Medulla oblongata (tissue), 1 donor: ENCODE data around the gene GNAS-AS1.
"Not testable (repeated sequence)": the region's sequence is repeated elsewhere in the genome, so short reads cannot be mapped to it uniquely, and the experiment has no call there.

Experiments used
- DNase-seq: peaks from one replicate; pipeline ENCODE4 v3.0.0-alpha.2; 2015; ENCODE audit errors: extremely low spot score

GNAS-AS1 gene

DNA sequence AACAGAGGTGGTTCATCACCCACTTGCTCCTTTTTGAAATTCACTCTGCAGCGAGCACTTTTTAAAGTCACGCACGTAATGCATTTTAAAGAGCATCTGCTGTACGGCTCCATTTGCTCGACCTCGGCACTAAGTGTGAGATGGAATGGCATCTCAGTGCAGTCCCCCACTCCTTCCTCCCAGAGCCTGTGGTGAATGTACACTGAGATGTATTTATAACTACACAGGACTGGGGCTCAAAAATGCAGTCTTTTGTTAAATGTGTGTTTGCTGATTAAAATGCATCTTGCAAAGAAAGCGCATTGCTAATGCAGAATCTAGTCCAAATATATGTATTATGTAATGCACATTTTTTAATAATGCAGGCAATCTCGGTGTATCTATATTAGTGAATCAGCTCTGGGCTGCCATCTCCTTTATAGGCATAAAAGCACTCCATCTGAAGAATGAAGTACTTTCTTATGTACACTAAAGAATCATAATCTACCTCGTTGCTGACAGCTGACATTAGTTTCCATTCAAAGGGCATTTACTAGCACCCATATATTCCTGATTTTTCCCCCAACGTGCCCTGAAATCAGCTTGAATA is 14.0 kb downstream of the GNAS-AS1 start:
- no peak for DNase-seq

DNA sequence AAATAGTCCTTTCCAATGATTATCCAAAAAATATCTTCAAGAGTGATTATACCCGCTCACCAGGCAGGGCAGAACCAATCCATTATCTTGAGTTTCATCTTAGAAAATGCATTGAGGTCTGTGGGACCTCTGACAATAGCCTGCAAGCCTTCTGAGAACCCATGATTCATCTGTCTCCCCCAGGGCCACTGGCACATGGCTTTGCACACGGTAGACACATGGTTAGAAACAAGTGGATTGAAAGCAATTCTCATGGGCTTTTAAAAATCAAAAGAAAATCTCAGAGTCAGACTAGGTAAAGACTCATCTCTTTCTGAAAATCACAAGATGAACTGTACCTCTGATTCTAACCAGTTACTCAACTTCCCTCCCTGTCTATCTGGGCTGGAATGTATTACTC is 15.5 kb downstream of the GNAS-AS1 start:
- no peak for DNase-seq

DNA sequence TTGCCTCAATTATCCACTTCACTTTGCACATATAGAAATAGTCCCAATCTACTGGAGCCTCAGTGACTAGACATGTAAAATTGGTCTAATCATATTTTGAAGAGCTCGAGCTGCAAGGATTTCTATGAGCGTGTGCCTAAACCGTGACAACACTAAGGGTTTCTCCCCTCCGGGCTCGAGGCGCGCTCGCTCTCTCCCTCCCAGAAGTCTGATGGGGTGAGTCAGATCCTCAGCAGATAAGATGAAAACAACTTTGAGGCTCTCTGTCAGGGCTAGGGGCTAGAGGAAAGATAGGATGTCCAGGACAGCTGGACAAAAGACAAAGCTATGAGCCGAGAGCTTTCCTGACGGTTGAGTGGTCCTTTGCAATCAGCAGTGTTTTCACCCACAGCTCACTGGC is 16.8 kb downstream of the GNAS-AS1 start:
- no peak for DNase-seq

DNA sequence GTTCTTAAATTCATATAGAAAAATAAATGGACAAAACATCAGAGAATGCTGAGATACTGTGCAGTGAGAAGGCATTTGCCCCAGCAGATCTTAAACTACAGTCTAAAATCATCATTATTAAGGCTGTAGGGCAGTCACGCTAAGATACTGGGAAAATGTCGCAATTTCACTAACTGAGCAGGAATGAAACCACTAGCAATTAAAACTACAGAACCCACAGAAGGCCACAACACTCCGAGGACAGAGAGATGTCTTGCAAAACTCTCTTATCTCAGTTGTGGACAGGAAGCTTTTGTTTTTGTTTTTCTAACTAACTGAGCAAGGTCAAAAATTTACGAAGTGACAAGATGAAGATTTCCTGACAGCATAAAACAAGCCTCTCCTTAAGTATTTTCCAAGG is 18.2 kb downstream of the GNAS-AS1 start:
- DNase-seq, result no peak

DNA sequence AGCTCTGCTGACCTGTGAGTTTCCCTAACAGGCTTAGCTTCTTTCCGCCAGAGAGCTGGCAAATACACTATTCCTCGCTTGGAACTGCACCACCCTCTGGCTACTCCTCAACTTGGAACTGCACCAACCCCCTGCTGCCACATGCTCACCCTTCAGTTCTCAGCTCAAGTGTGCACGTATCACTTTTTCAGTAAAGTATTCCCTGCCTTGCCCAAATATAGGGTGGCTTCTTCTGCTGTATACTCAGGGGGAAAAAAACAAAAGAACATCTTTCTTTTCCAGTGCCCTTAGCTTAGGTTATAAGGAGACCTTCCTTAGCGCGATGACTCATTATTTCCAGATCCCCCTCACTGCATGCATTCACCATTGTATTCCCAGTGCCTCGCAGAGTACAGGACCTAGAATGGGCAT is 21.2 kb downstream of the GNAS-AS1 start:
- DNase-seq, result peak; percentile 50

DNA sequence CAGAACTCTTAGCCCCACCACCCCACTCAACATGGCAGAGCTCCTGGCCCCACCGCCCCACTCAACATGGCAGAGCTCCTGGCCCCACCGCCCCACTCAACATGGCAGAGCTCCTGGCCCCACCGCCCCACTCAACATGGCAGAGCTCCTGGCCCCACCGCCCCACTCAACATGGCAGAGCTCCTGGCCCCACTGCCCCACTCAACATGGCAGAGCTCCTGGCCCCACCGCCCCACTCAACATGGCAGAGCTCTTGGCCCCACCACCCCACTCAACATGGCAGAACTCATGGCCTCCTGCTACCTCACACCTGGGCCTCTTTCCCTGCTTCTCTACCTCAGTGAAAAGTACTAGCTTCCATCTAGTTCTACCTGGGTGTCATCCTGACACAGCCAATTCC is 21.9 kb downstream of the GNAS-AS1 start:
- not testable (repeated sequence) for DNase-seq

DNA sequence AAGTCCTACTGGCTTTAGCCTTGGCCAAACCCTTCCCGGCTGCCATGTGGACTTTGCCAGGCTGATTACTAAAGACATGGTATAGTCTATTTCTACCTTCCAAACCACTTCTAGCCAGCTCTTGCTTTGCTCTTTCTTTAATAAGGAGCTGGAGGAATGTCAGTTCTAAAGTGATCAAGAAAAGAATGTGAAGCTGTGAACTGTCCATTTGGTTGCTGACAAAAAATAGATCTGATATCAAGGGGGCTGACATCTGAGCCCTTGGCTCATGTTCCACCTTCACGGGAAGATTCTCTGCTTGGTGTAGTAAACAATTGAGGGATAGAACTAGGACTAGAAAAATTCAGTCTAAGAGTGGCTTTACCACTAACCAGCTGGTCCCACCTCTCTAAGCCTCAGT is 22.6 kb downstream of the GNAS-AS1 start:
- no peak for DNase-seq

DNA sequence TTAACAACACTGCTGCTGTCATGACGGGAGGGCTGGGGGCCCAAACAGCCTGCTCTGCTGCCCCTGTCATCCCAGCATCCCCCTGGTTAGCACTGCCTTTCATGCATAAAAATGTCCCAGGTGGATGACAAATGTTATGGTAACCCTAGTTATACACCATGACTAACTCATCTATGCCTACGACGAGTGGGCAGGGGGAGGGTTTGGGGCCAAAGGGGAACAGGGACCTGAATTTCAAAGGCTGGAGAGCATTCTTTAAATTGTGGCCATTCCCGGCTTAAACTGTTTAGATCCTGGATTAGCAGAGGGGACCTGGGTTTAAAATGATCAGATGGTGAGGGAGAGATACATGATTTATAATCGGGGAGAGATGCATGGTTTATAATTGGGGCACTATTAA is 24.4 kb downstream of the GNAS-AS1 start:
- DNase-seq, result no peak

DNA sequence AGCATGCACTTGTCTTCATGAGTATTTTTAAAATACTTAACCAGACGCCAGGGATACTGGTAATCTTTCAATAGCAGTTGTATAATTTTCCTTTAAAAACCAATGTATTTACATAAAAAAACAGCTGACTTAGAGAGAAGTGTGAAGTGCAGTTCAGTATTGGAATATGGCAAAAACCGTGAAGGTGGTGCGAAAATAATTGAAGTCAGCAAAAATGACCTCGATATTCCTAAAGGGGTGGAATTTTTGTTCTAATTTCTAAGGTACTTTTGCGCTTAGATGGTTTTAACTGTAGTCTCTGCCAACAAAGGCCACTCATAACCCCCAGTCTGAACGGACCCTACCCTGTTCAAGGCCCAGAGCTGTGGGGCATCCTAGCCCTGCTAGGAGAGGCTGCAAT is 25.3 kb downstream of the GNAS-AS1 start:
- DNase-seq, result no peak

DNA sequence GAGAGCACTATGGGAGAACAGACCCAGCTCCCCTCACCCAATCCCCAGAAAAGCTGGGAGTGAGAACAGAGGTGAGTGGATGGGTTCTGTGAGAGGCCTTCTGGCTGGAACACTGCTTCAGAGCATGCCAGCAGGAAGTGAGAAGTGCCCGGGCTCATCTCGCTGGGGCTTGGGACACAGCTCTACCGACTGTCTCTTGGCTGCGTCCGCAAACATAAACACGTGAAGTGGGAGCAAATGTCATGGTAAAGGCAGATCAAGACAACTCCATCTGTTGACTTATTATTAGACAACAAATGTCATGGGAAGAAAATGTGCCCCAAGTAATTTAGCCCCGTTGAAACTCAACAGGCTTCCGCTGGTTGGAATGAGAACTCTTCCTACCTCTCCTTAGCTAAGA is 25.9 kb downstream of the GNAS-AS1 start:
- peak; percentile 2 for DNase-seq

DNA sequence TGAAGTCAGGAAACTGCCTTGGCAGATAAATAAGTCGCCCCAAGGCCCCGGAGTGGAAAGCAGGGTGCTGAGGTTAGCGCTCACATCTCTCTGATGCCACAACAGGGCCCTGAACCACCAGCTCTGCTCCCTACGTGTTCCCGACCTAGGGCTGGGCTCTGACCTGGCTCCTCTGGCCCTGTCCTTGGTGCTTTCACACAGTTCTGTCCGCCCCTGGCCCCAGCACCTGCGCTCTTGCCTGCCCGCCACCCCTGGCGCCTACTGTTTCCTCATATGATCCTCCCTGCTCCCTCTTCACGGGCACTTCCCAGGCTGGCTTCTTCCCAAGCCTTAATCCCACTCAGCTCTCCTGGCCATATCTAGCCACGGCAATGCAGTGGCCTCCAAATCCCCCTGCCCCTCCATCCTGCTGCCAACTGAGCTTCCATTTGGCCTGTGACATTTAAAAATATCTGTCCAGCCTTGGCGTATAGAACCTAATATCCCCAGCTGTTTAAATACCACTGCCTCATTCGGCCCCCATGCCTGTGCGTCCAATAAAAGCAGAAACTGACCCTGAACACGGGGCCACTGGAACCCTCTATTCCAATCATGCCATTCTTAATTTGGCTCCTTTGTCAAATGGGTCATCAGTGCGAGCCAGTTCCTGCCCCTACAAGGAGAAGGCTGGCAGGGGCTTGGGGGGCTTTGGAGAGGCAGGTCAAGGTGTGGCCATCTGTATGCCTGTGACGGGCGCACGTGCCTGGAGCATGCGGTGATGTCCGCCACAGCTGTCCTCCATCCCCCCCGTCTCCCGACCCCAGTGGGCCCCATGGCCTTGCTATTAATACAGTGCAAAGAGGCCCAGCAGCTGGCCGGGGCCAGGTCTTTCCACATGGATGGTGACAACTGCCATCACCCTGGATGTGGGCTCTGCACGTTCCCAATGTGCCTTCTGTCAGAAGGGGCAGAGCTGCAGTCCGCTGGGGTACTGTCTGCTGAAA is 27.7 kb downstream of the GNAS-AS1 start:
- no peak for DNase-seq

DNA sequence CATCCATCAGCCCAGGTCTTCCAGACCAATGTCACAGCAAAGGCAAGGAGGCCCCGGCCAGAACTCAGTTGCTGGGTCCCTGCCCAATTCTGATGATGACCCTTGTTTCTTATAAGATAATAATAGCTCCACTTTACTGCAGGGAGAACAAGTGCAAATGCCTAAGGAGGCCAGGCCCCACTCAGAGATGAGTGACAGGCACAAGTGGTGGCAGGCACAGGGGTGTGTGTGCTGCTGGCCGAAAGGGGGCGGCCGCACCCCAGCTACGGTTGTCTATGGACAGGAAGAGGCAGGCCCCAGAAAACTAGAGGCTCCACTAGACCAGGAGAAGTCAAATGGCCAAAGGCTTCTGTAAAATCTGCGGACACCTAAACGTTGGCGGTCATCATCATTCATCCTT is 28.6 kb downstream of the GNAS-AS1 start:
- no peak for DNase-seq

DNA sequence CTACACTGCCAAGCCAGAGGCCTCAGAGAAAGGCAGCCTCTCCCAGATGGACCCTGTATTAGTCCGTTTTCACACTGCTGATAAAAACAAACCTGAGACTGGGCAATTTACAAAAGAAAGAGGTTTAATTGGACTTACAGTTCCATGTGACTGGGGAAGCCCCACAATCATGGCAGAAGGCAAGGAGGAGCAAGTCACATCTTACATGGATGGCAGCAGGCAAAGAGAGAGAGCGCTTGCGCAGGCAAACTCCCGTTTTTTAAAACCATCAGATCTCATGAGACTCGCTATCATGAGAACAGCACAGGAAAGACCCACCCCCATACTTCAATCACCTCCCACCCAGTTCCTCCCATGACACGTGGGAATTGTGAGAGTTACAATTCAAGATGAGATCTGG is 30.2 kb downstream of the GNAS-AS1 start:
- not testable (repeated sequence) for DNase-seq

DNA sequence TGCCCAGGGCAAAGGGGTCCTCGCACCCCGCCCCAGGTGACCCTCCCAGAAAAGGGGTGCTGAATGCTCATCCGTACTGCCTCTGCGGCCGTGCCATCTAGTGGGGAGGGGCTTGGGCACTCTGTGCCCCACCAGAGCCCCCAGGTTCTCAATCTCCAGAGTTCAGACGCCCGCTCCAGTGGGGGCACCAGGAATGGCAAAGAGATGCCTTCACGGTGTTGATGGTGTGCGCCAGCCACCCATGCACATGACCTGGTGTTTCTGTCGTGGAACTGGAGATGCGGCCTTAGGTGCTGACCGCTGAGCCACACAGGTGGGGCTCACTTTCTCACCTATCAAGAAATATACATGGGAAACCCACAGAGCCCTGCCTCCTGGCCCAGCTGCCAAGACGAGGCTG is 30.8 kb downstream of the GNAS-AS1 start:
- DNase-seq, result no peak

DNA sequence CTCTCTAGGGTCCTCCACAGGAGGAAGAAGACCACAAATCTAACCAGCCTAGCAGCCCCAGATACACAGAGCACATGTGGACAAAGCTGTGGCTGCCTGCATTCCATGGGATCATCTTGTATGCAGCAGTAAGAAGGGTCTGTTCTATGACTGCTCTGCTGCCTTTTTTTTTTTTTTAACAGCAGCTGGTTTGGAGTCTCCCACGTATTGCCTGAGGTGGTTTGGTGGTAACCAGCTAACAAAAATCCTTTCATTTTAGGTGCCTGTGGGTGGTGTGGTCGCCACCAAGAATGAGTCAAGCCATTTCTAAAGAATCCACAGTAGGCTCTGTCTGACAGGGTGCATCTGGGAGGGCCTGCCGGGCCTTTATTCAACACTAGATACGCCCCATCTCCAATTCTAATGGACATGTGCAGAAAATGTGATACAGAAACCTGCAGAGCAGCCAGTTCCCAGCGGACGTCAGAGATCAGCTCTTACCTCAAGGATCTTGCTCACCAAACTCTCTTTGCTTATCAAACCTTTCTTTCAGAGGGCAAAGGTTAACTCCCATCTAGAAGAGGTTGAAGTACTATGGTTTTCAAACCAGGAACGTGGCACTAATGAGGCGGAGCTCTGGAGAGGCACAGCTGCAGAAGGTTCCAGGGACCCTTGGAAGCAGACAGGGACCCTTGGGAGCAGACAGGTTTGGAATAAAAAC is 32.0 kb downstream of the GNAS-AS1 start:
- no peak for DNase-seq

DNA sequence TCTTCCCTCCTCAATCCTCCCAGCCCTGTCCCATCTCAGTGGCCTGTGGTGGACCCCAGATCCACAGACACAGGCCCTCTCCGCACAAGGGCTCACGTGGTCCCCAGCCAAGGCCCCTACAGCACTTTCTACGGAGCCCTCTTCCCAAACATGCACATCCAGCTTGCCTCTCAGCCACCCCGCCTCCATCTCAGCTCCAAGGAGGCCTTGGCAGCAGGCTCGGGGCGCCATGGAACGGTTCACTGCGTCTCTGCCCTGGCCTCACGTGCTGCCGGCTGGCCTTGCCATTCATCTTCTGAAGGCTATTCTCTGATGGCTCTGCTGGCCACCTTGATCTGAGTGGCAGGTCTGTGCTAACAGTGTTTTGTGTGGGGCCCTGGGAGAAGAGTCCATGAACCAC is 33.0 kb downstream of the GNAS-AS1 start:
- DNase-seq, result no peak

DNA sequence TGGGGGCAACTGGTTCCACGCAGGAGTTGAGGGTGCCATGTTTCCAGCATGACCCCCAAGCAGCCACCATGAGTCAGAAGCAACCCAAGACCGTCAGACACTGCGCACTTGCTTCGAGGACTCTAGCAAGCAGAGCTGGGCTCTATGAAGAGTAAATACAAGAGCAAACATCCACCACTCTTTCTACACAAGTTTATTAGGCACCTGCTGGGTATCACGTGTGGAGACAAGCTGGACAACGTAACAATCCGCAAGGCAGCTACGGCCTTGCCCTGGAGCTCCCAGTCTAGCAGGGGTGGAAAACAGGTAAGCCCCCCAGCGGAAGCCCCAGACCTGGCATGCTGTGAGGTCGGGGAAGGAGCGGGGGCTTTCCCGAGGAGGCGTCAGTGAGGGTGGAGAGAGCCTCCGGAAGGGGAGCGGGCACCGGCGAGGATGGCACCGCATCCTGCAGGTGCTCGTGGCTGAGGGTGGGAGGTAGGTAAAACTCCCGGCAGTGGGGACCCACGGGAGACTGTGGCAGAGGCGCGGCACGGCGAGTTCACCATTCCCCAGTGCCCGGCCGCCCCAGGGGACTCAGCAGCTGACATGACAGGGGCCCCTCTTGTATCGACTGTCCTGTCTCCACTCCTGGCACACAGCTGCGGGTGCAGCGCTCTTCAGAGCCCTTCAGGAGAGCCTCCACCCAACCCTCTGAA is 33.6 kb downstream of the GNAS-AS1 start:
- DNase-seq, result no peak

DNA sequence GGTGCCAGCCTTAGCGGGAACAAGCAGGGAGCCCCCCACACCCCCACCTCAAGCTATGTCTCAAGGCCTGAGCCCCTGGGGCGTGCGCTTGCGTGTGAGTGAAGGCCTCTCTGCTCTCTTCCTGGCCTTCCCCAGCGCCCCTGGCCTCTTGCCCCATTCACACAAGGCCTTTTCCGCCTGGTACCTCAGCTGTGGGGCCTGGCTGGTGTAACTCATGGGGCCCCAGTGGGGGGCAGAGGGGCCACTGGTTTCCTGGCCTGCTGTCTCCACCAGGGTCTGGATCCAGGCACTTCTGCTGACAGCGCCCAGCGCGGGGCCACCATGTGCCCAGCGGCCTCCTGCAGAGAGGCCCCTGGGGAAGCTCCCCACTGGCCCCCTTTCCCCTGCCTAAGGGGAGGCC is 34.7 kb downstream of the GNAS-AS1 start:
- DNase-seq, result no peak

DNA sequence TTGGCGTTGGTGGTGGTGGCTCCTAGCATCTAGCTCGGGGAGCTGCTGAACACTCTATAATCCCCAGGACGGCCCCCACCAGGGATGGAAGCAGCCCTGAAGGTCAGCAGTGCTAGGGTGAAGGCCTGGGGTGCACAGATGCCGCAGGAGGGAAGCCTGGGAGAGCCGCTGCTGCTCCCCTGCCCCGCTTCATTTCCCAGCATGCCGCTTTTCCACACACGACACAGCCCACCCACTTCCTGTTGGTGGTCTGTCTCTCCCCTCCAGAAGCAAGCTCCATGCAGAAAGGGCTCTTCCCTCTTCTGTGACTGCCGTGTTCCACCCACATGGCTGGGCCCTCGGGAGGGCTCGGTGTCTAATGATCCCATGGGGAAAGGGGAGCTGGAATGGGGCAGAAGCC is 35.3 kb downstream of the GNAS-AS1 start:
- no peak for DNase-seq

DNA sequence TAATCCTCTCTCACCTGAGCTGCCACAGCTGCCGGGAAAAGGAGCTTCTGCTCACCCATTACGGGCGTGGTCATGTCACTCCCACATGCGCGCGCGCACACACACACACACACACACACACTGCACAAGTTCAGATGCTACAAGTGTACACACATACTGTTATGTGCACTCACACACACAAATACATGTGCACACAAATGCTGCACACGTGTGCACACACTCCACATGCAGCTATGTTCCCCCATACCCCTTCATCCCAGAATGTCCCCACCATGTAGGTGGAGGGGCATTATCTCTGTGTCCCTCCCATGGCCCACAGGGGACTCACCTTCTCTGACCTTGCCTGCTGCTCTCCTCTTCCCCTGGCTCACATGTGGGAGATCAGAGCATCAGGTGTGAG is 37.3 kb downstream of the GNAS-AS1 start:
- DNase-seq, result no peak

DNA sequence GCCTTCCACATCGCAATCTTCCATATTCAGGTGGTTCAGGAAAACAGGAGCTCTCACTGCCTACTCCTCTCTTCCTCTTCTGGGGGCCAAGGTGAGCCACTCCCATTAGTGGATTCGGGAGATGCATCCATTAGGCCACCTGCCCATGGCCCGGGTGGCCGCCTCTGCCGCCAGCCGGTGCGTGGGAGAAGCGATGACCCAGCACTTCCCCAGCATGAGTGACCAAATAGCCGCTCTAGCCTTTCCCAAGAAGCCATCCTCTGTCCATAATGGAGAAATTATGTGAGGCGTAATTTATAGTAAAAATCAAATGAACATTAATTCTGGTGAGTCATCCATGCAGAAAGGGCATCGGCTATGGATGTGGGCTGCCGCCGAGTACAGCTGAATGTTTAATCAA is 39.4 kb downstream of the GNAS-AS1 start:
- DNase-seq, result no peak

DNA sequence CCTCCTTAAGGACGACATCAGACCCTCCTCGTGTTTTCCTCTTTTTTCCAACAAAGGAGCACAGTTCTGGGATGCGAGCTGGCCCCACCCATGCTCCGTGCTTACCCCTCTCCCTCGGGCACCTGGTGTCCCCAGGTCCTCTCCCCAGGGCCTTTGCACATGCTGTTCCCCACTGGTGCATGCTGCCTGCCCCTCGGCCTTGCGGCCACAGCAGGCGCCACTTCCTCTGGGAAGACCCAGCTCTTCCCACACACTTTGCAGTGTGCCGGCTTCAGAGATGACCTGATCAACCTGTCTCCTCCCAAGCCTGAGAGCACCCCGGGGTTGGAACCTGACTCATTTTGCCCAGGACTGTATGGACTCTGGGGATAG is 39.8 kb downstream of the GNAS-AS1 start:
- DNase-seq, result no peak
